HCT116 (cell line): ENCODE measurements around the gene PWWP2B. TPM values are rescaled to one million over a fixed set of nuclear protein-coding genes. Genes with fewer than 3 reads are reported as not detected.

Source experiments
- ATAC-seq: fragments of 200-7000 bp; cut with Tn5 transposase; 2 replicates; pipeline ENCODE4 v1.9.1; 2020; ENCODE audit warnings: mild to moderate bottlenecking, moderate library complexity
- BruUV-seq: library from RNA; stranded (reverse); fragments of 400-500 nt; replicated peaks from 2 replicates; lab custom pipeline; 2021; lab: Mats Ljungman, UMichigan
- CTCF ChIA-PET: fragments of 300-600 bp; sonication (Branson Sonifier 250); formaldehyde crosslinking; loops from one replicate; lab custom pipeline; 2021; ENCODE audit warnings: antibody characterized with exemption; lab: Charles Lee
- POLR2A ChIA-PET: fragments of 300-600, 350-600 bp; sonication (Branson Sonifier 250); formaldehyde crosslinking; loops from one replicate; lab custom pipeline; 2021; ENCODE audit warnings: antibody characterized with exemption; lab: Charles Lee
- RAD21 ChIA-PET, 2 experiments: fragments of 300-600 bp; sonication (Branson Sonifier 250); formaldehyde crosslinking; loops; one replicate each; lab custom pipeline; 2023; ENCODE audit warnings: low total read pairs in 2 of 2; ENCODE audit not compliant: uncharacterized antibody in 2 of 2, unreplicated experiment in 2 of 2, low non-redundant PET in 1 of 2; lab: Charles Lee
- DNase-seq: peaks from one replicate; pipeline ENCODE4 v3.0.0-alpha.2; 2010; ENCODE audit warnings: low read depth, low spot score
- H2AFZ ChIP-seq: fragments of 200-600 bp; shearing (Covaris generic), sonication (generic); 2 replicates; pipeline ENCODE4 v1.6.1; 2017; ENCODE audit warnings: low read depth, mixed run types, mixed read lengths, antibody characterized with exemption, low read length; ENCODE audit not compliant: poor library complexity, severe bottlenecking
- H3K27ac ChIP-seq: 2 replicates; pipeline ENCODE4 v1.5.1; 2012; ENCODE audit warnings: low read depth, low read length
- H3K27me3 ChIP-seq: fragments of 200-600 bp; sonication (generic); 2 replicates; pipeline ENCODE4 v1.6.1; 2016; ENCODE audit warnings: mixed run types, low read length, mixed read lengths; ENCODE audit not compliant: insufficient read depth
- H3K36me3 ChIP-seq, 2 experiments: fragments of 200-500 bp in 1 of 2; fragments of 200-600 bp in 1 of 2; sonication (Bioruptor generic) in 1 of 2; sonication (generic) in 1 of 2; 2 replicates each; pipeline versions ENCODE4 v1.5.1 to v1.6.1; 2014 to 2016; ENCODE audit warnings: low read length in 2 of 2, inconsistent platforms in 1 of 2, mixed read lengths in 1 of 2, mixed run types in 1 of 2; ENCODE audit not compliant: insufficient read depth in 2 of 2, control insufficient read depth in 1 of 2
- H3K4me1 ChIP-seq, 2 experiments: fragments of 200-600 bp in 1 of 2; sonication (generic) in 1 of 2; 2 replicates each; pipeline versions ENCODE4 v1.5.1 to v1.6.1; 2012 to 2017; ENCODE audit warnings: low read length in 2 of 2, inconsistent platforms in 1 of 2, mild to moderate bottlenecking in 1 of 2, mixed read lengths in 1 of 2, mixed run types in 1 of 2, moderate library complexity in 1 of 2; ENCODE audit not compliant: insufficient read depth in 2 of 2, control insufficient read depth in 1 of 2
- H3K4me2 ChIP-seq: fragments of 200-600 bp; sonication (generic); 2 replicates; pipeline ENCODE4 v1.6.1; 2017; ENCODE audit warnings: mixed run types, low read length, mixed read lengths
- H3K4me3 ChIP-seq, 2 experiments: fragments of 200-600 bp in 1 of 2; sonication (generic) in 1 of 2; replicated peaks in 1 of 2; 2 replicates each; pipeline ENCODE4 v1.5.1; 2011 to 2016; ENCODE audit warnings: low read length in 2 of 2, control low read depth in 1 of 2, low read depth in 1 of 2, mild to moderate bottlenecking in 1 of 2, mixed read lengths in 1 of 2, mixed run types in 1 of 2
- H3K79me2 ChIP-seq: fragments of 200-600 bp; sonication (generic); 2 replicates; pipeline ENCODE4 v1.6.1; 2017; ENCODE audit warnings: mild to moderate bottlenecking, mixed run types, low read length, moderate library complexity, mixed read lengths; ENCODE audit not compliant: insufficient read depth
- H3K9ac ChIP-seq: fragments of 200-600 bp; sonication (generic); 2 replicates; pipeline ENCODE4 v1.6.1; 2016; ENCODE audit warnings: low read length, mixed read lengths
- H3K9me2 ChIP-seq: fragments of 200-600 bp; sonication (generic), shearing (Covaris generic); 2 replicates; pipeline ENCODE4 v1.6.1; 2017; ENCODE audit warnings: mixed run types, mild to moderate bottlenecking, moderate library complexity; ENCODE audit not compliant: insufficient read depth
- H3K9me3 ChIP-seq, 2 experiments: fragments of 200-500 bp in 1 of 2; fragments of 200-600 bp in 1 of 2; sonication (Bioruptor generic) in 1 of 2; sonication (generic) in 1 of 2; 2 replicates each; pipeline ENCODE4 v1.6.1; 2014 to 2017; ENCODE audit warnings: low read length in 2 of 2, mixed read lengths in 2 of 2, inconsistent platforms in 1 of 2, low read depth in 1 of 2, mild to moderate bottlenecking in 1 of 2, mixed run types in 1 of 2, moderate library complexity in 1 of 2; ENCODE audit not compliant: control insufficient read depth in 1 of 2, insufficient read depth in 1 of 2
- H4K20me1 ChIP-seq: fragments of 200-600 bp; sonication (generic), shearing (Covaris generic); 2 replicates; pipeline ENCODE4 v1.6.1; 2017; ENCODE audit warnings: mixed run types, mild to moderate bottlenecking, moderate library complexity; ENCODE audit not compliant: insufficient read depth
- CEBPB ChIP-seq: IDR thresholded peaks from 2 replicates; pipeline ENCODE4 v1.6.1; 2012; ENCODE audit warnings: low read depth
- EGR1 ChIP-seq: IDR thresholded peaks from 2 replicates; pipeline ENCODE4 v1.6.1; 2012; ENCODE audit warnings: low read depth
- ELF1 ChIP-seq: IDR thresholded peaks from 2 replicates; pipeline ENCODE4 v1.6.1; 2012; ENCODE audit warnings: low read depth, borderline replicate concordance
- EZH2 ChIP-seq: fragments of 200-600 bp; sonication (generic); IDR thresholded peaks from 2 replicates; pipeline ENCODE4 v1.6.1; 2017; ENCODE audit warnings: antibody characterized with exemption, mixed run types
- EZH2phosphoT487 ChIP-seq: fragments of 200-600 bp; IDR thresholded peaks from 2 replicates; pipeline ENCODE4 v1.6.1; 2018; ENCODE audit warnings: antibody characterized with exemption, borderline replicate concordance
- FOSL1 ChIP-seq: IDR thresholded peaks from 2 replicates; pipeline ENCODE4 v1.6.1; 2012; ENCODE audit warnings: low read depth
- JUND ChIP-seq: IDR thresholded peaks from 2 replicates; pipeline ENCODE4 v1.6.1; 2012
- POLR2AphosphoS5 ChIP-seq: IDR thresholded peaks from 2 replicates; pipeline ENCODE4 v1.6.1; 2011; ENCODE audit warnings: mild to moderate bottlenecking, low read depth, low read length, moderate library complexity
- RAD21 ChIP-seq: IDR thresholded peaks from 2 replicates; pipeline ENCODE4 v1.6.1; 2012; ENCODE audit warnings: low read depth, mild to moderate bottlenecking
- SIN3A ChIP-seq: IDR thresholded peaks from 2 replicates; pipeline ENCODE4 v1.6.1; 2012; ENCODE audit warnings: low read depth
- SP1 ChIP-seq: IDR thresholded peaks from 2 replicates; pipeline ENCODE4 v1.6.1; 2012; ENCODE audit warnings: low read depth
- SRF ChIP-seq: IDR thresholded peaks from 2 replicates; pipeline ENCODE4 v1.6.1; 2012; ENCODE audit warnings: low read depth
- YY1 ChIP-seq: IDR thresholded peaks from 2 replicates; pipeline ENCODE4 v1.6.1; 2011; ENCODE audit warnings: low read length, low read depth, moderate library complexity, mild to moderate bottlenecking; ENCODE audit not compliant: insufficient replicate concordance; ENCODE audit errors: extremely low read depth
- ZNF274 ChIP-seq: fragments of 200-500 bp; sonication (Bioruptor generic); IDR thresholded peaks from 2 replicates; pipeline ENCODE4 v1.6.1; 2014; ENCODE audit warnings: mild to moderate bottlenecking, low read depth, low read length, inconsistent platforms
- intact Hi-C: fragments of 100-400 bp; cut with micrococcal nuclease; formaldehyde crosslinking; loops from 2 replicates; pipeline ENCODE4 v1.10.0; 2022
- total RNA-seq: library from RNA; stranded (reverse); gene quantifications from one replicate; pipeline ENCODE4 v1.2.1, GENCODE V29; 2021; ENCODE audit not compliant: unreplicated experiment
- TF ChIP-seq, protein P1 (sequence below): IDR thresholded peaks from 2 replicates; pipeline ENCODE4 v1.6.1; 2011; ENCODE audit warnings: mild to moderate bottlenecking, low read length, moderate library complexity; ENCODE audit not compliant: insufficient replicate concordance; ENCODE audit errors: extremely low read depth
- TF ChIP-seq, protein P2 (sequence below): IDR thresholded peaks from 2 replicates; pipeline ENCODE4 v1.6.1; 2012; ENCODE audit warnings: low read depth
- TF ChIP-seq, protein P3 (sequence below): IDR thresholded peaks from 2 replicates; pipeline ENCODE4 v1.6.1; 2012

PWWP2B gene
- total RNA-seq, 1 experiment from 2014 or later: 13.9 TPM

DNA sequence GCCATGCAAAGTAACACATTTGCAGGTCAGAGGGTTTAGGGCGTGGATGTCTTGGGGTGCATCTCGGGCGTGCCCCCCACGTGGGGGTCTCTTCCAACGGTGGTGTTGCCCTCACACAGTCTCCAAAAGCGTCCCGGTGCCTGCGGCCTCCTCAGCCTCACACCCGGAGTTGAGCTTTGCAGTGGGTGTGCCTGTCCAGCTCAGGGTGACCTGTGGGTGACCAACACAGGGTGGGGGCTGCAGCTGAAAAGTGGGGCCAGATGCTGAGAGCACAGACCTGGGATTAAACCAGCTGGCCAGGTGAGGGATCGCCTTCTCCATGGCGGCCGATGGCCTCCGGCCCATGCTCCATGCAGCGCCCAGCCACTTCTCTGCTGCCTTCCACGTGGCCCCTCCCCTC is 63.1 kb downstream of the PWWP2B start:
- no peaks in the 10 kb centered on the region for H3K9me3 ChIP-seq
- no peaks in the 10 kb centered on the region for H3K9me2 ChIP-seq
- CTCF ChIA-PET: no interaction called here
- POLR2A ChIA-PET: no interaction called here
- DNase-seq (no peak), ATAC-seq (no peak)
- H3K27me3 ChIP-seq: no peaks in the 10 kb centered on the region
- no peak overlapping the region for H3K4me3 ChIP-seq
- TF ChIP-seq ZNF274 (no peak), SP1 (no peak), CEBPB (no peak), SRF (no peak), SIN3A (no peak), EZH2phosphoT487 (no peak), RAD21 (no peak), EZH2 (no peak)
- RAD21 ChIA-PET: no interaction called here
- BruUV-seq: no TSS peak
- no peaks in the 10 kb centered on the region for H3K79me2 ChIP-seq
- H3K9ac ChIP-seq: no peak overlapping the region
- H3K4me1 ChIP-seq: peaks cover 0 to 8% of the 10 kb centered on the region in 2 experiments; a peak in 1 of 4 replicates
- intact Hi-C loops: no loop called here
- no peak overlapping the region for H3K4me2 ChIP-seq
- H3K27ac ChIP-seq: no peak overlapping the region
- H4K20me1 ChIP-seq: no peaks in the 10 kb centered on the region
- H3K36me3 ChIP-seq: no peaks in the 10 kb centered on the region
- H2AFZ ChIP-seq: no peak overlapping the region

DNA sequence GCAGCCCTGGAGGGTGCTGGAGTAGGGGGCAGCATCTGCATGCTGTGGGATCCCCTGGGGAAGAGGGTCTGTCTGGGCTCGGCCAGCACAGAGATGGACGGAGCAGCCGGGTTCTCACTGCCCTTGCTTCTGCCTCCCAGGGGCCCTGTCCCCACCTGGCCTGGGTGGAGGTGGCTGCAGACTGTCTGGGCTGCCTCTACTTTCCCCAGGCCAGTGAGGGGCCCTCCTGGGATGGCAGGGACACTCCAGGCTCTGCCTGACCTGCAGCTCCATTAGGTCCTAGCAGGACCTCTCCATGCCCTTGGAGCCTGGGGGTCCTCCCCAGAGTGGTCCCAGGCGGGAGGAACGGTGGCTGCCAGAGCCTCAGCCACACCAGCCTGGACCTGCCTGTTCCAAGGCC is 63.7 kb downstream of the PWWP2B start:
- no peak for ATAC-seq
- no peaks in the 10 kb centered on the region for H3K79me2 ChIP-seq
- no TSS peak for BruUV-seq
- POLR2A ChIA-PET: no interaction called here
- DNase-seq: no peak
- no peak overlapping the region for H3K4me2 ChIP-seq
- RAD21 ChIA-PET: no interaction called here
- no peaks in the 10 kb centered on the region for H4K20me1 ChIP-seq
- H3K4me3 ChIP-seq: no peak overlapping the region
- TF ChIP-seq EGR1 (no peak), YY1 (no peak), JUND (no peak), ELF1 (no peak), CEBPB (no peak), POLR2AphosphoS5 (no peak), SRF (no peak), SP1 (no peak), SIN3A (no peak), FOSL1 (no peak)
- TF ChIP-seq, protein P1, sequence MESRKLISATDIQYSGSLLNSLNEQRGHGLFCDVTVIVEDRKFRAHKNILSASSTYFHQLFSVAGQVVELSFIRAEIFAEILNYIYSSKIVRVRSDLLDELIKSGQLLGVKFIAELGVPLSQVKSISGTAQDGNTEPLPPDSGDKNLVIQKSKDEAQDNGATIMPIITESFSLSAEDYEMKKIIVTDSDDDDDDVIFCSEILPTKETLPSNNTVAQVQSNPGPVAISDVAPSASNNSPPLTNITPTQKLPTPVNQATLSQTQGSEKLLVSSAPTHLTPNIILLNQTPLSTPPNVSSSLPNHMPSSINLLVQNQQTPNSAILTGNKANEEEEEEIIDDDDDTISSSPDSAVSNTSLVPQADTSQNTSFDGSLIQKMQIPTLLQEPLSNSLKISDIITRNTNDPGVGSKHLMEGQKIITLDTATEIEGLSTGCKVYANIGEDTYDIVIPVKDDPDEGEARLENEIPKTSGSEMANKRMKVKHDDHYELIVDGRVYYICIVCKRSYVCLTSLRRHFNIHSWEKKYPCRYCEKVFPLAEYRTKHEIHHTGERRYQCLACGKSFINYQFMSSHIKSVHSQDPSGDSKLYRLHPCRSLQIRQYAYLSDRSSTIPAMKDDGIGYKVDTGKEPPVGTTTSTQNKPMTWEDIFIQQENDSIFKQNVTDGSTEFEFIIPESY: no peak
- TF ChIP-seq, protein P2, sequence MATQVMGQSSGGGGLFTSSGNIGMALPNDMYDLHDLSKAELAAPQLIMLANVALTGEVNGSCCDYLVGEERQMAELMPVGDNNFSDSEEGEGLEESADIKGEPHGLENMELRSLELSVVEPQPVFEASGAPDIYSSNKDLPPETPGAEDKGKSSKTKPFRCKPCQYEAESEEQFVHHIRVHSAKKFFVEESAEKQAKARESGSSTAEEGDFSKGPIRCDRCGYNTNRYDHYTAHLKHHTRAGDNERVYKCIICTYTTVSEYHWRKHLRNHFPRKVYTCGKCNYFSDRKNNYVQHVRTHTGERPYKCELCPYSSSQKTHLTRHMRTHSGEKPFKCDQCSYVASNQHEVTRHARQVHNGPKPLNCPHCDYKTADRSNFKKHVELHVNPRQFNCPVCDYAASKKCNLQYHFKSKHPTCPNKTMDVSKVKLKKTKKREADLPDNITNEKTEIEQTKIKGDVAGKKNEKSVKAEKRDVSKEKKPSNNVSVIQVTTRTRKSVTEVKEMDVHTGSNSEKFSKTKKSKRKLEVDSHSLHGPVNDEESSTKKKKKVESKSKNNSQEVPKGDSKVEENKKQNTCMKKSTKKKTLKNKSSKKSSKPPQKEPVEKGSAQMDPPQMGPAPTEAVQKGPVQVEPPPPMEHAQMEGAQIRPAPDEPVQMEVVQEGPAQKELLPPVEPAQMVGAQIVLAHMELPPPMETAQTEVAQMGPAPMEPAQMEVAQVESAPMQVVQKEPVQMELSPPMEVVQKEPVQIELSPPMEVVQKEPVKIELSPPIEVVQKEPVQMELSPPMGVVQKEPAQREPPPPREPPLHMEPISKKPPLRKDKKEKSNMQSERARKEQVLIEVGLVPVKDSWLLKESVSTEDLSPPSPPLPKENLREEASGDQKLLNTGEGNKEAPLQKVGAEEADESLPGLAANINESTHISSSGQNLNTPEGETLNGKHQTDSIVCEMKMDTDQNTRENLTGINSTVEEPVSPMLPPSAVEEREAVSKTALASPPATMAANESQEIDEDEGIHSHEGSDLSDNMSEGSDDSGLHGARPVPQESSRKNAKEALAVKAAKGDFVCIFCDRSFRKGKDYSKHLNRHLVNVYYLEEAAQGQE: no peak
- TF ChIP-seq, protein P3, sequence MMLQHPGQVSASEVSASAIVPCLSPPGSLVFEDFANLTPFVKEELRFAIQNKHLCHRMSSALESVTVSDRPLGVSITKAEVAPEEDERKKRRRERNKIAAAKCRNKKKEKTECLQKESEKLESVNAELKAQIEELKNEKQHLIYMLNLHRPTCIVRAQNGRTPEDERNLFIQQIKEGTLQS: no peak
- CTCF ChIA-PET: no interaction called here
- no peaks in the 10 kb centered on the region for H3K9me2 ChIP-seq
- intact Hi-C loops: no loop called here
- H3K36me3 ChIP-seq: no peaks in the 10 kb centered on the region
- H3K27ac ChIP-seq: no peak overlapping the region
- H3K27me3 ChIP-seq: no peaks in the 10 kb centered on the region
- no peak overlapping the region for H2AFZ ChIP-seq
- H3K4me1 ChIP-seq: peaks cover 0 to 8% of the 10 kb centered on the region in 2 experiments; a peak in 1 of 4 replicates
- H3K9ac ChIP-seq: no peak overlapping the region
- H3K9me3 ChIP-seq: no peaks in the 10 kb centered on the region
